Stimulated activated CD4-positive, alpha-beta T cell treated with anti-CD3 and anti-CD28 coated beads, Interleukin-1b, Interleukin-23, amount 100 ng/mL, for 4 hours (primary cell): ENCODE data around the gene CTSW.

ENCODE experiments used
- DNase-seq, 2 donors: peaks; one replicate each; pipeline ENCODE4 v3.0.0-alpha.2; 2020; ENCODE audit warnings: low read depth in 2 of 2

The CTSW gene

GRCh38 chr11:65903068-65903481, 23.4 kb downstream of the CTSW start:
- DNase-seq: no peak

GRCh38 chr11:65903715-65904114, 24.1 kb downstream of the CTSW start:
- no peak for DNase-seq

DNA sequence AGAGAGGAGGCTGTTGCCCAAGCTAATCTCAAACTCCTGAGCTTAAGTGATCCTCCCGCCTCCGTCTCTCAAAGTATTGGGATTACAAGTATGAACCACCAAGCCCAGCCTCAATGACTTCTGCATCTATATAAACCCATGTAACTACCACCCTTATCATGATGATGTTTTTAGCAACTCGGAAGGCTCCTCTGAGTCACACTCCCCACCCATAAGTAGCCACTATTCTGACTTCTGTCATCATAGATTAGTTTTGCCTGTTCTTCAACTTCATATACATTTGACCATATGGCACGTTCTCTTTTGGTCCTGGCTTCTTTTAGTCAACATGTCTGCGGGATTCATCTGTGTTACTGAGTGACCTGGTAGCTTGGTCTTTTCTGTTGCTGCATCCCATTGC, 27.0 kb downstream of the CTSW start:
- DNase-seq: no peak

GRCh38 chr11:65907878-65908277, 28.2 kb downstream of the CTSW start:
- DNase-seq: no peak

GRCh38 chr11:65911682-65912568, 32.3 kb downstream of the CTSW start:
- DNase-seq: no peak

- no peak for DNase-seq
These were observed 33.2 kb downstream of the CTSW start for GRCh38 chr11:65912845-65913244.

DNA sequence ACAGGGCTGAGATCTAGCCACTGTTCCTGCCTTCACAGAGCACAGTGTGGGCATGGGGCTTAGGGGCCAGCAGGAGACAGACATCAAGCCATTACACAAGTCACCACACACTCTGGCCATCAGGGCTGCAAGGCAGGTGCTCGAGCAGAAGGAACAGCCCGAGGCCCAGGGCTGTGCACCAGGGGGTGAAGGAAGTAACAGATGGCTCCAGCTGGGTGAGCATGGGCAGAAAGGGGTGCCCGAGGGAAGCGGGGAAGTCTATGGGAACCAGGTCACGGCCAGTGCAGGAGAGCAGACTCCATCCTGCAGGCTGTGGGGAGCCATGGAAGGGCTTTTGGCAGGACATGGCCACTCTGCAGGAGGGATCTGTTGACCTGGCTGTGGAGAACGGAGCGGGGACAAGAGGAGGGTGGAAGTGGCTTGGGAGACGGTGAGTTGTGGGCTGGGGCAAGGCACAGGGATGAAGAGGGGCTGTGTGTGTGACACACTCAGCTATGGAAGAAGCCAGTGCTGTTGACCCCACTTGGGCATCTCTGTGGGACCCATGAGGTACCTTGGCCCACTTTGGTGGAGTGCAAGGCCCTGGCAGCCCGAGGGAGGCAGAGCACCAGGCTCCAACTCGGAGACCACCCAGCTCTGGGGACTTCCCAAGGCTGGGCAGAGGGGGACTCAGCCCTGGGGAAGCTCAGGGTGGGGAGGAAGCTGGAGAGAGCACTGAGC, 35.6 kb downstream of the CTSW start:
- no peak for DNase-seq

- DNase-seq: no peak
These were observed 36.2 kb downstream of the CTSW start for GRCh38 chr11:65915821-65916251.

- no peak for DNase-seq
These were observed 36.8 kb downstream of the CTSW start for GRCh38 chr11:65916391-65916790.

DNA sequence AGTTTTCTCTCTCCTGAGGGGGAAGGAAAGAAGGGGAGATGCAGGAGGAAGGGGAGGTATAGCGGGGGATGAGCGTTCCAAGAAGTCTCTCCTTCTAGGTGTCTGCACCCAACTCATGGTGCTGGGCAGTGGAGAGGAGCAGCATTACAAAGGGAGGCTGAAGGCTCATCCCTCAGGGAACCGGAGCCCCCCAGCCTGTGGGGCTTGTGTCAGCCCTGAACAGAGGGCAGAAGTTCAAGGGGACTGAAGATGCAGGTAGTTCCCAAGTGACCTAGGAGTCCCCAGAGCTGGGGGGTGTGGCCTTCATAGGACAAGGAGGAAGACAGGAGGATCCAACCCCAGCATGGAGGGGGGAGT, 37.4 kb downstream of the CTSW start:
- DNase-seq: no peak

DNA sequence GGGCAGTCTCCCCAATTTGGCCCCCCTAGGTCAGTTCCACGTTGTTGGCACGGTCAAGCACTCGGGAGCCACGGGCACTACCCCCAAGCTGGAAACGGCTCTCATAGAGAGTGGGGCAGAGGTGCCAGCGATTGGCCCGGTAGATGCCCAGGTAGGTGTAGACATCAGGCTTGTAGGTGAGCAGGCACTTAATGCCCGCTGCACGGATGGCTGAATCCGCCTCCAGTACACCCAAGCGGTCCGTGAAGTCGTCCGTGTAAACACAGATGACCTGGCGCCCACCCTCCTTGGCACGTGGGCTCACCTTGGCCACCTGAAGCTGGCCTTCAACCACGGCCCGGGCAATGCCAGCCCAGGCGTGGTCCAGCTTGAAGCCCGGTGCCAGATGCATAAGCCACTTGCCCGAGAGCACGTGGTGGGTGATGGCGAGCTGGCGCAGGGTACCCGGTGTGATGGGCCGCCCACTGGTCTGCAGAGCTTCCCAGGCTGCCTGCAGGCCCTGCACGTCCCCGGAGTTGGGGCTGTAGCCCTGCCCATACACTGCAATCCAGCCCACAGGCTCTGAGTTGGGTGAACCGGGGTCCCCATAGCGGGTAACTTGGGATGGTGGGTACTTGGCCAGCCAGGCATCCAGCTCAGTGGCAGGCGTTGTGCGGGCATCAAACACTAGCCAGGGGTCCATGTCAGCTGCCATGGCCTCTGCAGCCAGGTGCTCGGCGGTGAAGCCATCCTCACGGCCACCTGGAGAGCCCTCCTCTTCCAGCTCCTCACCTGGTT, 38.0 kb downstream of the CTSW start:
- DNase-seq: no peak

- DNase-seq: no peak
These were observed 38.8 kb downstream of the CTSW start, which contains the start of gene C11orf68 for GRCh38 chr11:65918211-65919140. Gene C11orf68, minus strand, starts transcription at chr11:65919062. Its CDS starts 31 bp downstream, at chr11:65919031.

GRCh38 chr11:65919141-65919572, 39.5 kb downstream of the CTSW start, which contains the start of gene DRAP1:
Gene DRAP1, plus strand, starts transcription at chr11:65919426. Its CDS starts 76 bp downstream, at chr11:65919502.
- DNase-seq: peak; percentile 99 to 100

- peak in 1 of 2 donors; percentile 42 for DNase-seq
These were observed 40.1 kb downstream of the CTSW start for GRCh38 chr11:65919573-65920371.

DNA sequence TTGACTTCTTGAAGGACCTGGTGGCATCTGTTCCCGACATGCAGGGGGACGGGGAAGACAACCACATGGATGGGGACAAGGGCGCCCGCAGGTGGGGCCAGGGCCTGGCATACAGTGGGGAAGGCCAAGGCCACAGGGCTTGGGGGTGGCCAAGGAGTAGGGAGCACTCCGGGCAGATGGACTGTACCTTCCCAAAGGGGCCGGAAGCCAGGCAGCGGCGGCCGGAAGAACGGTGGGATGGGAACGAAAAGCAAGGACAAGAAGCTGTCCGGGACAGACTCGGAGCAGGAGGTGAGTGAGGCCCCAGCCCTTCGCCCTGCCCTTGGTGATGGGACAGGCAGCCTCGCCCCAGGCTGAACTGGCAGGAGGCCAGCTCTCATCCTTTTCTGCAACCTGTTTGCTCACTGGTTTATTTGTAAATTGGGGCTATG, 40.8 kb downstream of the CTSW start:
- DNase-seq: no peak

DNA sequence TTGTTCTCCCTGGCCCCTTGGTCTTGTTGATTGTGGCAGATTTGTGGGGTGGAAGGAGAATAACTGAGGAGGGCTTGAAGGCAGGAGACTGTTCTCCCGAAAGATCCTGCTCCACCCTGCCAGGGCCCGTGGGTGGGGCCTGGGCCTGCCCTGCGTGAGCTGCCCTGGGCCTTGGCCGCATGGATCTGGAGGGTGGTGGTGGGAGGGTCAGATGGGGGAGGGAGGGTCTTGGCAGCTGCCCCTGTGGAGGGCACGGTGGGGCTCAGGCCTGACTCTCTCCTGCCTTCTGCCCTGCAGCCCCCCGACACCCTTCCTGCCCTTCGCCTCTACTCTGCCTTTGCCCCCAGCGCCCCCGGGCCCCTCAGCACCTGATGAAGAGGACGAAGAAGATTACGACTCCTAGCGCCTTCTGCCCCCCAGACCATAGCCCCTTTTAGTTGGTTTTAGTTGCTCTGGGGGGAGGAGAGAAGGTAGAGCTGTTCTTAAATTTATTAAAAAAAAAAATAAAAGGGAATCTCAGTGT, 41.5 kb downstream of the CTSW start:
- no peak for DNase-seq

DNA sequence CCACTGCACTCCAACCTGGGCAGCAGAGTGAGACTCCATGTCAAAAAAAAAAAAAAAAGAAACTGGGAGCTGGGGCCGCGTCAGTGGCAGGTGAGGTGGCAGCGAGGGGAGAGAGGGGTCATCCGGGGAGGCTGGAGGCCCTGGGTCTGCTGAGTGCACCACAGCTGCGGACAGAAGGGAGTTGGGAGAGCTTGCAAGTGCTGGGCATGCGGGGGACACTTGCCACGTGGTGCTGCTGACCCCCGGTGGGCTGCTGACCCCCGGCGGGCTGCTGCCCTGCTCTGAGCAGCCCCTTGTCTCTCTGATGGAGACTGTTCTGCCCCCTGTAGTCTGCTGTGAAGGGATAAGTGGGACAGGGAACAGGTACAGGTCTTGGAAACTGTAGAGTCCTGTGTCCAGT, 42.2 kb downstream of the CTSW start:
- no peak for DNase-seq

DNA sequence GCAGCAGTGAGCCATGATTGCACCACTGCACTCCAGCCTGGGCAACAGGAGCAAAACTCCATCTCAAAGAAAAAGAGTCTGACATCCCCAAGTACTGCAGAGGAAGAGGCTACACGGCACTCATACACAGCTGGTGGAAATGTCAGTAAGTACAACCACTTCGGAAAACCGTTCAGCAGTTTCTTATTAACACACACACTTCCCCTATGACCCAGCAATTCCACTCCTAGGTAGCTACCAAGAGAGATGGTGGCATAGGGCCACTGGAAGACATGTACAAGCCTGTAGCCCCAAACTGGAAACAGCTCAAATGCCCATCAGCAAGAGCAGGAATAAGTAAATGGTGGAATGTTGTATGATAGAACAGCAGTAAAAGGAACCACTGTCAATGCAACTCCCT, 42.9 kb downstream of the CTSW start:
- no peak for DNase-seq

GRCh38 chr11:65925397-65925796, 45.8 kb downstream of the CTSW start:
- no peak for DNase-seq

DNA sequence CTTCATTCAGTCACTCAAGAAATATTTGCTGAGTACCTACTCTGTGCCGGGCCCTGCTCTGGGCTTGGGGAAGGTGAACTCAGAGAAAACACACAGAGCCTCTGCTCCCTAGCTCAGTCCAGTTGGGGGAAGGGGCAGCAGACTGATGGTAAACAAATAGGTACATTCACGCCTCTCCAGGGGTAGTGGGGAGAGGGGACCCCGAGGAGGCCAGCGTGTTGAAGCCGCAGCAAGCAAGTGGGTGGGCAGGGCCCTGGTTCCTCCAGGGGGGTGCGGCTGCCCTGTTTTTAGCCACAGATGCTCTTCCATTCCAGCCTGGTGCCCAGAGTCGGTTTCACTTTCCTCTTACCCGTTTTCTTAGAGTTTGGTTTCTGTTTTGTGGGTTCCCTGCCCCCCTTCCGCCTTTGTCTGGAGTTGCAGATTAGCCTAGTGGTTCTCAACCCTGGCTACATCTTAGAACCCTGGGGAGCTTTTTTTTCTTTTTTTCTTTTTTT, 48.3 kb downstream of the CTSW start:
- peak; percentile 47 to 63 for DNase-seq
